Esophagus muscularis mucosa (tissue), 4 donors: ENCODE measurements around the gene OR1S1.

Source experiments
- CTCF ChIP-seq, 3 experiments: fragments of 200-600 bp in 2 of 3; fragments of 450-650 bp in 1 of 3; sonication (generic) in 2 of 3; IDR thresholded peaks; one replicate each; pipeline ENCODE4 v1.5.1; 2017 to 2019; ENCODE audit warnings: antibody characterized with exemption in 3 of 3, mild to moderate bottlenecking in 2 of 3, moderate library complexity in 1 of 3
- EP300 ChIP-seq: sonication (generic); formaldehyde crosslinking; IDR thresholded peaks from one replicate; pipeline ENCODE4 v1.6.1; 2017; ENCODE audit warnings: antibody characterized with exemption
- POLR2A ChIP-seq: fragments of 450-650 bp; IDR thresholded peaks from one replicate; pipeline ENCODE4 v1.6.1; 2017; ENCODE audit warnings: antibody characterized with exemption, moderate library complexity, mild to moderate bottlenecking, low read depth
- POLR2AphosphoS5 ChIP-seq, 2 donors: sonication (generic); formaldehyde crosslinking; IDR thresholded peaks; one replicate each; pipeline ENCODE4 v1.6.1; 2017; ENCODE audit warnings: antibody characterized with exemption in 2 of 2

DNA sequence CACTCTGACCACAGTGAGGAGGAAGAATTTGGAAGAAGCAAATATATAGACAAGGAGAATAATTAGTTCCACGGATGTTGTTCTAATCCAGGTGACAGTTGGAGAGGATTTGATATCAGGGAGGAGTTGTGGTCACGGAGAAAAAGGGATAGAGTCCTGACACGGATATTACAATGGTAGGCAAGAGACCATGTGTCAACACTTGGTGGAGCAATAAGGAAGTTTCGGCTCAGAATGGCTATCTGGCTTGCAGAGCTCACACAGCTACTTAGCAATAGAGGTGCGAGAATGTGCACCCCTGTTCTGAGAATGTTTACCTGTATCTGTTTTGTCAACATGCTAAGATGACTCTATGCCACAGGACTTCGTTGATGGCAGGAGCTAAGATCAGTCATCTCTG, 34.1 kb upstream of the OR1S1 start:
- no peak for TF ChIP-seq POLR2A
- TF ChIP-seq CTCF (IDR thresholded peaks at IDR 0.05) = no peak
- no peak for TF ChIP-seq POLR2AphosphoS5 (IDR thresholded peaks at IDR 0.05)
- TF ChIP-seq EP300 = no peak
